Activated T-helper 17 cell treated with anti-CD3 and anti-CD28 coated beads, Interleukin-2, amount 50 U/mL, for 72 hours (primary cell): Measurements from ENCODE around the gene DLG2. TPM values are rescaled to one million over a fixed set of nuclear protein-coding genes. Genes with fewer than 3 reads are reported as not detected.

Experiments used
- ATAC-seq: fragments of 150-1000 bp; cut with Tn5 transposase; replicated peaks from 2 replicates; pipeline ENCODE4 v1.10.0; 2021; ENCODE audit warnings: mild to moderate bottlenecking, moderate library complexity
- H3K27ac Mint-ChIP-seq: one replicate; pipeline ENCODE4 v1.8.0; 2022; ENCODE audit warnings: mixed read lengths
- H3K27me3 Mint-ChIP-seq: one replicate; pipeline ENCODE4 v1.8.0; 2022; ENCODE audit warnings: mixed read lengths
- H3K36me3 Mint-ChIP-seq: one replicate; pipeline ENCODE4 v1.8.0; 2022; ENCODE audit warnings: low read depth, mild to moderate bottlenecking, mixed read lengths
- H3K4me1 Mint-ChIP-seq: one replicate; pipeline ENCODE4 v1.8.0; 2022; ENCODE audit warnings: mixed read lengths
- H3K4me3 Mint-ChIP-seq: one replicate; pipeline ENCODE4 v1.8.0; 2022; ENCODE audit warnings: mild to moderate bottlenecking, mixed read lengths
- H3K9me3 Mint-ChIP-seq: one replicate; pipeline ENCODE4 v1.8.0; 2022; ENCODE audit warnings: mixed read lengths
- total RNA-seq, 2 donors: library from RNA; stranded (reverse); gene quantifications; one replicate each; pipeline ENCODE4 v1.2.3, GENCODE V29; 2022

The DLG2 gene
- total RNA-seq, 2 donors from 2014 or later, result 1.5 to 1.9 TPM

DNA sequence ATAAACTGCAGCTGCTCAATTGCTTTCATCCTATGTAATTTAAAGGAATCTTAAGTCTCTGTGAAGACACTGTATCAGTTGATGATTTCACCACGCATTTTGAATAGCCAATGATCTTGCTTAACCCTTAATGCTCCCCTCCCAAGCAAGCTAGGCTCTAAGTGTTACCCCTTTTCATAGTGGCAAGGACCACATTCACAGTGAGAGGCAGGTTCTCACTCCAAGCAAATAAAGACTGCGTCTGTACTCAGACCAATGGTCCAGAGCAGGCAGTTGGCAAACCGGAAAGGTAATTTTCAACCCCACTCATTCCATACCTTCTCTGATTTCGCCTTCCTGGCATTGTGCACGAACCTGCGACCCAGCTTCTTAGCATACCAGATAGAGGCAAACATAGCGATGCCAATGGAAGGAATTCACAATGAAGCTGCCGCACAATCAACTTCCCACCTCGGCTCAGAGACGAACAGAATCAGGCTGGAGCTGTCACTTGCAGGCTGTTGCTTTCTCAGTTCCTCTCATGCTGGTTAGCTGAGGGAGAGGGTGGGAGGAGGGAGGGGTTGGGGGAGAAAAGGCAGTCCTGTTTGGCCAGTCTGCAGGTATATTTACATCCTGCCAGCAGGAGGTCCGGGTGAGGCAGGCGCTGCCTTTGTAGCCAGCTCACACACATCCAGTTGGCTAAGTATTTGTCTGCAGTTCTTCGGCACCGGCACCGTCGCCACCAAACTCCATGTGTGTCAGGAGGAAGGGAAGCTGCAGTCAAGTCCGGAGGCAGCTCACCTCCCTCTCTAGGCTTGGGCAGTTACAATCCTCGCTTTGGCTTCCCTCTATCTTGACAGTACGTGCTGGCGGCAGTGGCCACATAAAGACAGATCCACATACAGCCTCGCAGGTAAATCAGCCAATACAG lies 1189.8 kb downstream of the DLG2 start:
- no peak for ATAC-seq
- H3K4me1 Mint-ChIP-seq, result no peaks in the 10 kb centered on the region
- H3K36me3 Mint-ChIP-seq, result no peaks in the 10 kb centered on the region
- H3K27me3 Mint-ChIP-seq, result no peaks in the 10 kb centered on the region
- no peak overlapping the region for H3K4me3 Mint-ChIP-seq
- peaks cover 11% of the 10 kb centered on the region for H3K9me3 Mint-ChIP-seq
- H3K27ac Mint-ChIP-seq, result no peak overlapping the region

DNA sequence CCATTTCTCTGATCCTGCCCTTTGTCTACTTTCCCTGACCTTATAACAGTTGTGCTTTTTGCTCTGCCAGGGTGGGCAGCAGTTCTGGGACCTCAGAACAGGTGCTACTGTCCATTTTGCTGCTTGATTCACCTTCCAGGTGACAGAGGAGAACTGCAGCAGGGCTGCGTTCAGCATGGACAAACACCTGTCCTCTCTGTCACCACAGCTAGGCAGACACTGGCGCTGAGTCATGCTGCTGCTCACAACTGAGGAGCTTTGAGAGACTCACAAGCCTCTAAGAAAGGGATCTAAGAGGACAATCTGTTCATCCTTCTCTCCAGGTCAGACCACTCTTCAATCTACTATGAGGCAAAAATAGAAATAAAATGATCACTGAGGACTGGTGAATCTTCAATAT lies 1196.5 kb downstream of the DLG2 start:
- peaks cover 10% of the 10 kb centered on the region for H3K9me3 Mint-ChIP-seq
- H3K27me3 Mint-ChIP-seq, result no peaks in the 10 kb centered on the region
- H3K36me3 Mint-ChIP-seq, result no peaks in the 10 kb centered on the region
- no peak overlapping the region for H3K4me3 Mint-ChIP-seq
- ATAC-seq, result no peak
- H3K4me1 Mint-ChIP-seq, result no peaks in the 10 kb centered on the region
- H3K27ac Mint-ChIP-seq, result no peak overlapping the region

DNA sequence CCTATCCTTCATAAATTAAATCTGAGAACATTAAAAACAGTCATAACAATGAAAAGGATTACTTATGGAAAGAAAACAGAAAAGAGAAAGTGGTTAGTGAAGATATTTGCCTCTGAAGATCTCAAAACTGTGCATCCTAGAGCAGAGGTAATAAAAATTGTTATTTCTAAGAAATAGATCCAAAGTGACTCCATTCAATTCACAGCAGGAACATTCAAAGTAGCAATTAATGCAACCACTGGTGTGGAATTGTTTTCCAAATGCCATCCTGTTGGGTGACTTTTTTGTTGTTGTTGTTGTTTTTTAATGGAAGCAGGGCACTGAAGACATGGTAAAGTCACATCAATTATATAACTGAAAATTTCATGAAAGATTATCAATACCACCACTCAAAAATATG lies 1201.5 kb downstream of the DLG2 start:
- no peaks in the 10 kb centered on the region for H3K4me1 Mint-ChIP-seq
- H3K36me3 Mint-ChIP-seq, result no peaks in the 10 kb centered on the region
- no peak for ATAC-seq
- no peak overlapping the region for H3K27ac Mint-ChIP-seq
- H3K27me3 Mint-ChIP-seq, result no peaks in the 10 kb centered on the region
- H3K9me3 Mint-ChIP-seq, result peaks cover 10% of the 10 kb centered on the region
- H3K4me3 Mint-ChIP-seq, result no peak overlapping the region

DNA sequence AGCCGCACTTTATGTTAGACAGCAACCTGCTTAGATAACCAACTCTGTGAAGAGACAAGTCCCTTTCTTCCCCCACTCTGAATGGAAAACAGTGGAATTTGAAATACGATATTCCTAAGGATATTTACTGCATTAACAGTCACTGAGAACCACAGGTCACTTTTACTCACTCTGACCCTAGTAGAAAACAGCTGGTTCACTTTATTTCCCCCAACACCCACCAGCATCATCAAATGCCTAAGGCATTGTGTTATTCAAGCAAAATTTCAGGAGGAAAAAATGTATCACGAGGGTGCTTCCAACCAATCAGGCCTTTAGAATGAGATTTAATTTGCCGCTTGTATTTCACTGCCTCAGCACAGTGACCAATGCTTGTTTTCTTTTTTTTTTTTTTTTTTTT lies 1206.9 kb downstream of the DLG2 start:
- Mint-ChIP-seq H3K36me3 (no peaks in the 10 kb centered on the region), H3K4me1 (no peaks in the 10 kb centered on the region), H3K27ac (no peak overlapping the region), H3K9me3 (peaks cover 19% of the 10 kb centered on the region), H3K27me3 (no peaks in the 10 kb centered on the region), H3K4me3 (no peak overlapping the region)
- ATAC-seq, result no peak

DNA sequence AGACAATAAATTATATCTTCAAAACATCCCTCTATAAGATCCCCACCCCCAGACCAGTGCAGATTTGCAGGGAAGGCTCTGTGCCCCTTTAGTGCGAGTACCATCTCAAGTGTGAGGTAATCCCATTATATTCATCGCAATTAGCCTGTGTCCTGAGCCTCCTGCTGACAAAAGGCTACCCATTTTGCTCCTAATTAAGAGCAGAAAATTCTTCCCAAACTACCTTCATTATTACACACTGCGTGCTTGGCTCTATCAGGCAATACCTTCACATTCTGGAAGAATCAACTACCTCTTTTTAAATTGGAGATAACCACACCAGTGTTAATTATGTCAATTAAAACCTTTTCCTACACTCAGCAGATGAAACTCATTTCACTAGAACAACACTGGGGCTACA lies 1207.5 kb downstream of the DLG2 start:
- no peak for ATAC-seq
- Mint-ChIP-seq H3K9me3 (peaks cover 19% of the 10 kb centered on the region), H3K4me3 (no peak overlapping the region), H3K4me1 (no peaks in the 10 kb centered on the region), H3K27me3 (no peaks in the 10 kb centered on the region), H3K27ac (no peak overlapping the region), H3K36me3 (no peaks in the 10 kb centered on the region)

DNA sequence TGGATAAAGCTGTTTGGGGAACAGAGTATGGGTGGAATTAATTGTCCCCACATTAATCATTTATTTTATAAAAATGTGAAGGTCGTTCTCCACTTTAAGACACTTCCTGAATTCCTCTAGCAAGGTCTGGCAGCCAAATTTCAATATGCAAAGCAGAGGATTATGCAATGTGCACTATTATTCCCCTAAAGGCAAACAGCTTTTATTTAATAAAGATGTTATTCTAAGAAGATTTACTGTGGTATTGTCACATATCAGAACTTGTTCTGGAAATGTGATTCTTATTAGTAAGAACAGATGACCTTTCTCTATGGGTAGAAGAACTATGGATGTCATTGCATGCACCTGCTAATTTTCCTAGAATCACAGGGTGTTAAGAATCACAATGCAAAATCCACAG lies 1212.2 kb downstream of the DLG2 start:
- no peaks in the 10 kb centered on the region for H3K36me3 Mint-ChIP-seq
- ATAC-seq, result no peak
- no peak overlapping the region for H3K27ac Mint-ChIP-seq
- H3K27me3 Mint-ChIP-seq, result no peaks in the 10 kb centered on the region
- no peak overlapping the region for H3K4me3 Mint-ChIP-seq
- peaks cover 19% of the 10 kb centered on the region for H3K9me3 Mint-ChIP-seq
- no peaks in the 10 kb centered on the region for H3K4me1 Mint-ChIP-seq

DNA sequence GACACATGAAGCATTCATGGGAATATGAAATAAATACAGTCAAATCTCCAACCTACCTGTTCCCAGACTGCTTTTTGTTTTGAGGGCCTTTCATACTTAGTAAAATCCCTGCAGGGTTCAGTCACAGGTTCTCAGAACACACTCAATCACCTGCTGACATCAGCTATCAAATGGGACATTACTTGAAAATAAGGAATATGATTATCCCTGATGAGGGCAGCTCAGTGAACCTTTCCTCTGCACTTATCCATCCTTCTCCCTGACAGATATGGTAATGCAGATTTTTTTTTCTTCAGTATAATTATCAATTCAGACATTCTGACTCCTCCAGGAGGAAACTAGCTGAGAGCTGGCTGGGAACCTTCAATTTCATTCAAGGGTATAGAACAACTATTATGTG lies 1213.6 kb downstream of the DLG2 start:
- H3K9me3 Mint-ChIP-seq, result peaks cover 21% of the 10 kb centered on the region
- no peak overlapping the region for H3K4me3 Mint-ChIP-seq
- H3K36me3 Mint-ChIP-seq, result no peaks in the 10 kb centered on the region
- no peak overlapping the region for H3K27ac Mint-ChIP-seq
- H3K4me1 Mint-ChIP-seq, result no peaks in the 10 kb centered on the region
- no peaks in the 10 kb centered on the region for H3K27me3 Mint-ChIP-seq
- no peak for ATAC-seq

DNA sequence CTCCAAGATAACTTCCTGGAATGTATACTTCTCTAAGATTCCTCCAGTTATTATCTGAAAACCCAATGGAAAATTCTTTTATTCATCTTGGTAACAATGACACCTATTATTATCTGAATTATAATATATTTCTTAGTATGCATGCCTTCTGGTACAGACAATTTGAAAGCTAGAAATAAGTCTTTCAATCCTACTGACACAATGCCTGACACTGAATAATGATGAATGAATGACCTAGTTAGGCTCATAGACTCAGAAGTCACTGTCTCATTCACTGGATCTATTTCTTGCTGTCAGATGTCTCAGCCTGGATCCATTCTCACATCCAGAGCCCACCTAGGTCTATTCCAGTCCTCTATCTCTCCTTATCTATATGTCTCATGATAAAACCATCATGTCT lies 1214.3 kb downstream of the DLG2 start:
- no peaks in the 10 kb centered on the region for H3K27me3 Mint-ChIP-seq
- H3K27ac Mint-ChIP-seq, result no peak overlapping the region
- H3K4me1 Mint-ChIP-seq, result no peaks in the 10 kb centered on the region
- H3K4me3 Mint-ChIP-seq, result no peak overlapping the region
- H3K9me3 Mint-ChIP-seq, result peaks cover 18% of the 10 kb centered on the region
- no peaks in the 10 kb centered on the region for H3K36me3 Mint-ChIP-seq
- ATAC-seq, result no peak

DNA sequence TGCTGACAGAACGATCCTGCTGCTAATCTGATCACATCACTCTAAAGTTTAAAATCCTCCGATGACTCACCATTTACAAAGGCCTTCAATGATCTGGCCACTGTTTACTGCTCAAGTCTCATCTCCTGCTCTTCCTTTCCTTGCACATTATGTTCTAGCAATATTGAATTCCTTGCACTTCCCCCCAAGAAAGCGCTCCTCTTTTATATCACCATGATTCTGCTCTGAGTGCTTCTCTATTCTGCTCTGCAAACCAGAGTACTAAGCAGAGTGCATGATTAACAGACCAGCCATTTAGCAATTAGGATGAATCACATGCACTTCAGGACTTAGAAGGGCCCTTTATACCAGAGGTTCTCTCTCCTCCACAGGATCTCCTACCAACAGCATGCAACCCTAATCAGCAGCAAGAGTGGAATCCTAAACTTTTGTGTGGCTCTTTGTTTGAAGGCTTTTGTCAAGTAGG lies 1218.2 kb downstream of the DLG2 start:
- Mint-ChIP-seq H3K36me3 (no peaks in the 10 kb centered on the region), H3K27ac (no peak overlapping the region), H3K27me3 (no peaks in the 10 kb centered on the region), H3K4me1 (no peaks in the 10 kb centered on the region), H3K4me3 (no peak overlapping the region), H3K9me3 (peaks cover 22% of the 10 kb centered on the region)
- no peak for ATAC-seq

DNA sequence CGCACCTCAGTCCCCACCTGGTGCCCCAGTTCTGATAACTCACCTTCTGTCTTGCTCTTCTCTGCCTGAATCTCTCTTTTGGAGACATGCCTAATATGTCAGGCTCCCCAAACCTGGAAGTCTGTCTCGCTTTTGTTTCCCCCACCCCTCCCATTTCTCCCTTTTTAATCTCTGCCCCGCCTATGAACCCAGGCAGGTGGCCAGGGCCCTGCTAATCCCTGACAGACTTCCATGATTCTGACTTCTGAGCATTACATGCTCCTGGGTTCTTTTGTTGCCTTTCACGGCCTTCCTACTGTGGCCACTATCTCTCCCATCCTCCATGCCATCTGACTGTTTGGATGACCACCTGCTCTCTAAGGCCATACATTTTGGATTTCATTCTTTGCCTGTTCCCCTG lies 1220.1 kb downstream of the DLG2 start:
- no peak for ATAC-seq
- Mint-ChIP-seq H3K4me3 (no peak overlapping the region), H3K27ac (no peak overlapping the region), H3K4me1 (no peaks in the 10 kb centered on the region), H3K36me3 (no peaks in the 10 kb centered on the region), H3K9me3 (peaks cover 23% of the 10 kb centered on the region), H3K27me3 (no peaks in the 10 kb centered on the region)

DNA sequence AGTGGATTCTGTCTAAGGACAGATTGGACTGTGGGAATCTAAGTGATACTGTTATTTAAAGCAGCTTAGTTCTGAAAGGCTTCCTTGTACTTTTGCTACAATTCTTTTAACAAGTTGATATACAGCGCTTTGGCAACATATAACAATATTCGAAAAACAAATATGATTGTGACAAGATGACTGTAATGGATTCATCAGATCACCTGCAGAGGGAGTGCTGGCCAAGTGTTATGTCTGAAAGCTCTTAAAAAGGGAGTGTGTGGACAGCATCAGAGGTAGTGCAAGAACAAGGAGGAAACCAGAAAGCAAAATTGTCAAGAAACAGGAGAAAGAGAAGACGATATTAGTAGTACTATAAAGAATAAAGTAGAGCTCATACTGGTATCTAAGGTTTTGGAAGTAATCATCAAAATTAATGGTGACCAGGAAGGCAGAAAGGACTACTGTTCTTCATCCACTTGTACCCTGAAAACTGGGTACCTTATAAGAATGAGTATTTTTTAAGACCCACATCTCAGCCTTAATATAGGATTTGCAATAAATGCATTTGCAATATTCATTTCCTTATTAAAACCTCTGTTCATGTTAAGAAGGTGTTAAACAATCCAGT lies 1229.0 kb downstream of the DLG2 start:
- Mint-ChIP-seq H3K4me3 (no peak overlapping the region), H3K27me3 (no peaks in the 10 kb centered on the region), H3K4me1 (no peaks in the 10 kb centered on the region), H3K36me3 (no peaks in the 10 kb centered on the region), H3K9me3 (peaks cover 8% of the 10 kb centered on the region), H3K27ac (no peak overlapping the region)
- ATAC-seq, result no peak

DNA sequence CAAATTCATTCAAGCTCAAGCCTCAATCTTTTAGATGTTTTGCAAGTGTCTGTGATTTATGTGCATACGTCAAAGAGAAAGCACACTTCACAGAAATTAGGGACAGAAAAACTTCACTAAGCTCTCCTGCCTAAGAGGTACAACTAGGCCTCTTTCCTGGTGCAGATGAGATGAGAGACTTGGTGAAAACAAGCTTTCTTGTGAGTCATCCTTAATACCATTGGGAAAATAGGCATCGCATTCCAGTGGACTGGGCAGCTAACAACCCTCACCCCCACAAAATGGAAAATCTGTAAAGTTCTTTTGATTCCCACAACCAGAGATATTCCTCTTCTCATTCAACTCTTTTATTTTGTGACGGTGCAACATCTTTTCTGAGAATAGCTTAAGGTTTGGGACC lies 1230.6 kb downstream of the DLG2 start:
- peaks cover 13% of the 10 kb centered on the region for H3K9me3 Mint-ChIP-seq
- no peak for ATAC-seq
- H3K4me1 Mint-ChIP-seq, result no peaks in the 10 kb centered on the region
- H3K4me3 Mint-ChIP-seq, result no peak overlapping the region
- H3K27me3 Mint-ChIP-seq, result no peaks in the 10 kb centered on the region
- no peak overlapping the region for H3K27ac Mint-ChIP-seq
- no peaks in the 10 kb centered on the region for H3K36me3 Mint-ChIP-seq

DNA sequence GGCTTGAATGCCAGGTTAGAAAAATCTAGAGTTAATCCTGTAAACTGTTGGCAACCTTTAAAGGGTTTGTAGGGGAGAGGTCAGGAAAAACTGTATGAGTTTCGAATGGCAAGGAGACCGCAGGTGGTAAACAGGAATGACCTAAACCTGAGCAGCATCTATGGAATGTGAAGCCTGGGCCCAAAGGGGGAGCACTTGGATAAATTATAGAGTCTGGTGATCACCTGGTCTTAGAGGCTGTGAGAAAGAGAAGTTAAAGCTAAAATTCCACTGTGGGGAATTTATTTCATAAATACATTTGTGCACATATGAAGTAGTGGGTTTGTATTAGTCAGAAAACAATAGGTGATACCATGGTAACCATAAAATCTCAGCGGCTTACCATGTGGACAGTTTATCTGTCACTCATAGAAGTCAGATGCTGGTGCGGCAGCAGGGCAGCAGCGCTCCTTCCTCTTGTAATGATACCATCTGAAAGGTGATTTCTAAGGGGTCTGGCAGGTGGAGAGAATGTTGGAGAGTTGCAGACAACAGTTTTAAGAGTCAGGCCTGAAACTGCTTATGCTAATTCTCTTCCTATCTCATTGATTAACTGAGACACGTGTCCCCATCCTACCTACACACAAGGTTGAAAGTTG lies 1236.6 kb downstream of the DLG2 start:
- H3K4me1 Mint-ChIP-seq, result no peaks in the 10 kb centered on the region
- H3K27ac Mint-ChIP-seq, result no peak overlapping the region
- no peak overlapping the region for H3K4me3 Mint-ChIP-seq
- no peak for ATAC-seq
- peaks cover 14% of the 10 kb centered on the region for H3K9me3 Mint-ChIP-seq
- no peaks in the 10 kb centered on the region for H3K36me3 Mint-ChIP-seq
- H3K27me3 Mint-ChIP-seq, result no peaks in the 10 kb centered on the region

DNA sequence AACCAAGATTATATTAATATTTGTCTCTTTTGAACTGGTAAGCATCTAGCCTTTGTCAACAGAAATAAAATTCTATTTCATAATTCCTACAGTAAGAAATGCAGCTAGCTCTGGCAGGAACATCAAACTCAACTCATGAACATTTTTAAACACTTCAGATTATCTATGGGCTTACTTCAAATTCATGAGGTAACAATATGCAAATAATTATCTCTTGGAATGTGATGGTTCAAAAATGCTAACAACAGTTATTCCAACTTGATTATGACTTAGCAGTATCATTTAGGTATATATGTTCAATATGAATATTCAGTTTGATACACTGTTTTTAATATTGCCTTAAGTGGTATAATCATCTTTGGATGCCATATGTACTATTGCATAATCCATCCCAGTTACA lies 1237.4 kb downstream of the DLG2 start:
- Mint-ChIP-seq H3K9me3 (peaks cover 14% of the 10 kb centered on the region), H3K27me3 (no peaks in the 10 kb centered on the region), H3K27ac (no peak overlapping the region), H3K36me3 (no peaks in the 10 kb centered on the region), H3K4me1 (no peaks in the 10 kb centered on the region), H3K4me3 (no peak overlapping the region)
- no peak for ATAC-seq

DNA sequence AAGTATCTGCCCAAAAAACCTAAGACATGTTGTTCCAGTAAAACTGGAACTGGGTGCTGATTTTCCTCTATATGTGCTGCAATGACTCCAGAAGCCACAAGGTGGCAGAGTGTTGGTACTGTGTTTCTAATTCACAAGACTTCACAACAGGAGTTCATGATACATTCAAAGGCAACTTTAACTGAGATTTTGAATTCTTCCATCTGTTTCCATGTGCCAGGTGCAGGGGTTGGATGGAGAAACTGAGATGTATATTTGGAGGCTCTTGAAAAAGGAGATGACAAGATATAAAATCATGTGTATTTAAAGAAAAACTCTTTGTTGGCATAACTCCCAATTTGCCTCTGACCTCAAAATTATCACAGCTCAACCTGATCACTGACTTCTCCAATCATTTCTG lies 1242.4 kb downstream of the DLG2 start:
- peaks cover 4% of the 10 kb centered on the region for H3K9me3 Mint-ChIP-seq
- H3K4me1 Mint-ChIP-seq, result no peaks in the 10 kb centered on the region
- no peak overlapping the region for H3K27ac Mint-ChIP-seq
- no peak overlapping the region for H3K4me3 Mint-ChIP-seq
- no peaks in the 10 kb centered on the region for H3K27me3 Mint-ChIP-seq
- no peak for ATAC-seq
- no peaks in the 10 kb centered on the region for H3K36me3 Mint-ChIP-seq
